PFSK-1 (cell line): ENCODE measurements around the gene TBC1D22B.

Experiments used
- POLR2AphosphoS5 ChIP-seq: IDR thresholded peaks from 2 replicates; pipeline ENCODE4 v1.6.1; 2012; ENCODE audit warnings: low read depth, mild to moderate bottlenecking, control low read depth, low read length, moderate library complexity
- TF ChIP-seq, protein P1 (sequence below), 2 experiments: IDR thresholded peaks; 2 replicates each; pipeline versions ENCODE4 v1.6.1 to v1.8.0; 2011 to 2012; ENCODE audit warnings: low read depth in 2 of 2, low read length in 2 of 2, control low read depth in 1 of 2, inconsistent platforms in 1 of 2, mild to moderate bottlenecking in 1 of 2, moderate library complexity in 1 of 2; ENCODE audit not compliant: insufficient read depth in 1 of 2

DNA sequence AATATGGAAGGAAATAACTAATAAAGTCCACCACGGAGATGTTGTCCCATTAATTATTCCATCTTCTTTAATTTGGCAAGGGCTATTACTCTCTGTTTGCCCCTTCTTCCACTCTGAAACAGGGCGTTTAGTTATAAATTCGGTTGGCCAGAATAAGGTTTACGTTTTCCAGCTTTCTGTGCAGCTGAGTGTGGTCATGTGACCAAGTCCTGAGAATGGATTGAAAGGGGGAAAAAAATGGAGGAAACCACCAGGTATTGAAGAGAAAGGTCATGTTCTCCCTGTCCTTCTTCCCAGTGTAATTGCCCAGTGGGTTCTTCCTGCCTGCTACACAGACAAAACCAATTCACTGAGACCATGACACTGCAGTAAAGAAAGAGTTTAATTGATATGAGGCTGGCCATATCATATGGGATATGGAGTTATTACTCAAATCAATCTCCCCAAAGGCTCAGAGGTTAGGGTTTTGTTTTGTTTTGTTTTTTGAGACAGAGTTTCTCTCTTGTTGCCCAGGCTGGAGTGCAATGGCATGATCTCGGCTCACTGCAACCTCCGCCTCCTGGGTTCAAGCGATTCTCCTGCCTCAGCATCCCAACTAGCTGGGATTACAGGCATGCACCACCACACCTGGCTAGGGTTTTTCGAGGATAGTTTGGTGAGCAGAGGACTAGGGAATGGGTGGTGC, 14.3 kb upstream of the TBC1D22B start:
- TF ChIP-seq, protein P1, sequence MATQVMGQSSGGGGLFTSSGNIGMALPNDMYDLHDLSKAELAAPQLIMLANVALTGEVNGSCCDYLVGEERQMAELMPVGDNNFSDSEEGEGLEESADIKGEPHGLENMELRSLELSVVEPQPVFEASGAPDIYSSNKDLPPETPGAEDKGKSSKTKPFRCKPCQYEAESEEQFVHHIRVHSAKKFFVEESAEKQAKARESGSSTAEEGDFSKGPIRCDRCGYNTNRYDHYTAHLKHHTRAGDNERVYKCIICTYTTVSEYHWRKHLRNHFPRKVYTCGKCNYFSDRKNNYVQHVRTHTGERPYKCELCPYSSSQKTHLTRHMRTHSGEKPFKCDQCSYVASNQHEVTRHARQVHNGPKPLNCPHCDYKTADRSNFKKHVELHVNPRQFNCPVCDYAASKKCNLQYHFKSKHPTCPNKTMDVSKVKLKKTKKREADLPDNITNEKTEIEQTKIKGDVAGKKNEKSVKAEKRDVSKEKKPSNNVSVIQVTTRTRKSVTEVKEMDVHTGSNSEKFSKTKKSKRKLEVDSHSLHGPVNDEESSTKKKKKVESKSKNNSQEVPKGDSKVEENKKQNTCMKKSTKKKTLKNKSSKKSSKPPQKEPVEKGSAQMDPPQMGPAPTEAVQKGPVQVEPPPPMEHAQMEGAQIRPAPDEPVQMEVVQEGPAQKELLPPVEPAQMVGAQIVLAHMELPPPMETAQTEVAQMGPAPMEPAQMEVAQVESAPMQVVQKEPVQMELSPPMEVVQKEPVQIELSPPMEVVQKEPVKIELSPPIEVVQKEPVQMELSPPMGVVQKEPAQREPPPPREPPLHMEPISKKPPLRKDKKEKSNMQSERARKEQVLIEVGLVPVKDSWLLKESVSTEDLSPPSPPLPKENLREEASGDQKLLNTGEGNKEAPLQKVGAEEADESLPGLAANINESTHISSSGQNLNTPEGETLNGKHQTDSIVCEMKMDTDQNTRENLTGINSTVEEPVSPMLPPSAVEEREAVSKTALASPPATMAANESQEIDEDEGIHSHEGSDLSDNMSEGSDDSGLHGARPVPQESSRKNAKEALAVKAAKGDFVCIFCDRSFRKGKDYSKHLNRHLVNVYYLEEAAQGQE (IDR thresholded peaks at IDR 0.05; ENCODE audit: insufficient read depth in 1 of 2, low read depth in 2 of 2, low read length in 2 of 2) = no peak
- TF ChIP-seq POLR2AphosphoS5 = no peak
